ENCODE results near the gene OCRL.
A peak's percentile ranks its signal among the peaks of the same experiment; 100 is the strongest.

The OCRL gene

GRCh38 chrX:129626026-129626425 is 86.0 kb downstream of the OCRL start:
- H3K27ac ChIP-seq = no peak overlapping the region
- in situ Hi-C loops (cut with HindIII; ENCODE audit: low pct_ligation_motif_present, low sequenced_read_pairs) = no loop called here
- H3K27me3 ChIP-seq (replicated peaks) = no peaks in the 10 kb centered on the region
- TF ChIP-seq CTCF (IDR thresholded peaks at IDR 0.05; ENCODE audit: low read depth, low read length, missing control alignments) = no peak
- no peak overlapping the region for H3K4me3 ChIP-seq (ENCODE audit: low read depth, low read length)
- no peak for DNase-seq
- H3K36me3 ChIP-seq (replicated peaks) = no peaks in the 10 kb centered on the region

GRCh38 chrX:129629837-129630236 is 89.8 kb downstream of the OCRL start:
- Histone ChIP-seq H3K27me3 (replicated peaks) (no peaks in the 10 kb centered on the region), H3K27ac (no peak overlapping the region), H3K4me3 (ENCODE audit: low read depth, low read length) (no peak overlapping the region), H3K36me3 (replicated peaks) (no peaks in the 10 kb centered on the region)
- no peak for TF ChIP-seq CTCF (IDR thresholded peaks at IDR 0.05; ENCODE audit: low read depth, low read length, missing control alignments)
- DNase-seq = no peak
- in situ Hi-C loops (cut with HindIII; ENCODE audit: low pct_ligation_motif_present, low sequenced_read_pairs) = no loop called here

- Histone ChIP-seq H3K27me3 (replicated peaks) (no peaks in the 10 kb centered on the region), H3K36me3 (replicated peaks) (no peaks in the 10 kb centered on the region), H3K27ac (no peak overlapping the region), H3K4me3 (ENCODE audit: low read depth, low read length) (no peak overlapping the region)
- no peak for DNase-seq
- in situ Hi-C loops (cut with HindIII; ENCODE audit: low pct_ligation_motif_present, low sequenced_read_pairs) = no loop called here
- TF ChIP-seq CTCF (IDR thresholded peaks at IDR 0.05; ENCODE audit: low read depth, low read length, missing control alignments) = no peak
Measured at GRCh38 chrX:129631849-129632248, 91.8 kb downstream of the OCRL start.

GRCh38 chrX:129632443-129632842 is 92.4 kb downstream of the OCRL start:
- in situ Hi-C loops (cut with HindIII; ENCODE audit: low pct_ligation_motif_present, low sequenced_read_pairs) = no loop called here
- no peak overlapping the region for H3K27ac ChIP-seq
- no peak for TF ChIP-seq CTCF (IDR thresholded peaks at IDR 0.05; ENCODE audit: low read depth, low read length, missing control alignments)
- no peak for DNase-seq
- no peaks in the 10 kb centered on the region for H3K36me3 ChIP-seq (replicated peaks)
- no peak overlapping the region for H3K4me3 ChIP-seq (ENCODE audit: low read depth, low read length)
- H3K27me3 ChIP-seq (replicated peaks) = no peaks in the 10 kb centered on the region

- Histone ChIP-seq H3K27ac (no peak overlapping the region), H3K27me3 (replicated peaks) (no peaks in the 10 kb centered on the region), H3K4me3 (ENCODE audit: low read depth, low read length) (no peak overlapping the region), H3K36me3 (replicated peaks) (no peaks in the 10 kb centered on the region)
- TF ChIP-seq CTCF (IDR thresholded peaks at IDR 0.05; ENCODE audit: low read depth, low read length, missing control alignments) = no peak
- in situ Hi-C loops (cut with HindIII; ENCODE audit: low pct_ligation_motif_present, low sequenced_read_pairs) = no loop called here
- peak; percentile 18 for DNase-seq
Measured at GRCh38 chrX:129634541-129634940, 94.5 kb downstream of the OCRL start.

GRCh38 chrX:129636175-129636681 is 96.2 kb downstream of the OCRL start:
- Histone ChIP-seq H3K27ac (no peak overlapping the region), H3K36me3 (replicated peaks) (no peaks in the 10 kb centered on the region), H3K4me3 (ENCODE audit: low read depth, low read length) (no peak overlapping the region), H3K27me3 (replicated peaks) (no peaks in the 10 kb centered on the region)
- DNase-seq = no peak
- in situ Hi-C loops (cut with HindIII; ENCODE audit: low pct_ligation_motif_present, low sequenced_read_pairs) = no loop called here
- no peak for TF ChIP-seq CTCF (IDR thresholded peaks at IDR 0.05; ENCODE audit: low read depth, low read length, missing control alignments)
